GM12891 (cell line): ENCODE measurements around the gene NCAN.

Experiments
- PAX5 ChIP-seq: IDR thresholded peaks from 2 replicates; pipeline ENCODE4 v1.6.1; 2011; ENCODE audit warnings: low read length, moderate library complexity, mild to moderate bottlenecking; ENCODE audit not compliant: insufficient read depth, severe bottlenecking
- POLR2A ChIP-seq: IDR thresholded peaks from 2 replicates; pipeline ENCODE4 v1.6.1; 2011; ENCODE audit warnings: low read depth, low read length, control low read depth
- POLR2AphosphoS5 ChIP-seq: IDR thresholded peaks from 2 replicates; pipeline ENCODE4 v1.6.1; 2011; ENCODE audit warnings: low read depth, low read length, control low read depth
- SPI1 ChIP-seq: IDR thresholded peaks from 2 replicates; pipeline ENCODE4 v1.6.1; 2011; ENCODE audit warnings: low read depth, low read length, control low read depth
- TAF1 ChIP-seq: IDR thresholded peaks from 2 replicates; pipeline ENCODE4 v1.6.1; 2011; ENCODE audit warnings: low read depth, low read length, control low read depth

- TF ChIP-seq POLR2AphosphoS5 (no peak), TAF1 (no peak), POLR2A (no peak), PAX5 (no peak), SPI1 (no peak)
Measured at GRCh38 chr19:19297759-19298158, 86.0 kb downstream of the NCAN start.
